HPDE6-E6E7 (cell line): ENCODE data around the gene LAMP1.
"Not testable (repeated sequence)": the region's sequence is repeated elsewhere in the genome, so short reads cannot be mapped to it uniquely, and the experiment has no call there.

Experiments used
- DNase-seq: peaks from one replicate; pipeline ENCODE4 v3.0.0; 2011; ENCODE audit warnings: missing footprints; ENCODE audit errors: extremely low spot score

LAMP1 gene

GRCh38 chr13:113297370-113298042 lies 467 bp downstream of the LAMP1 start:
- DNase-seq, result no peak

- DNase-seq, result peak; percentile 62
Observed at GRCh38 chr13:113298043-113298945, 1.3 kb downstream of the LAMP1 start.

GRCh38 chr13:113299951-113300350 lies 2.9 kb downstream of the LAMP1 start:
- no peak for DNase-seq

- DNase-seq, result no peak
Observed at GRCh38 chr13:113302986-113303385, 5.9 kb downstream of the LAMP1 start.

GRCh38 chr13:113304121-113304520 lies 7.1 kb downstream of the LAMP1 start:
- DNase-seq, result no peak

- DNase-seq, result peak; percentile 95
Observed at GRCh38 chr13:113305208-113305607, 8.2 kb downstream of the LAMP1 start.

GRCh38 chr13:113307491-113307890 lies 10.5 kb downstream of the LAMP1 start:
- DNase-seq, result no peak

GRCh38 chr13:113309473-113309872 lies 12.4 kb downstream of the LAMP1 start:
- no peak for DNase-seq

- not testable (repeated sequence) for DNase-seq
Observed at GRCh38 chr13:113314112-113314511, 17.1 kb downstream of the LAMP1 start.

GRCh38 chr13:113314895-113315470 lies 17.9 kb downstream of the LAMP1 start:
- DNase-seq, result not testable (repeated sequence)

GRCh38 chr13:113315992-113316391 lies 19.0 kb downstream of the LAMP1 start:
- no peak for DNase-seq

- DNase-seq, result no peak
Observed at GRCh38 chr13:113317031-113317430, 20.0 kb downstream of the LAMP1 start.

GRCh38 chr13:113318956-113319355 lies 21.9 kb downstream of the LAMP1 start:
- DNase-seq, result no peak

GRCh38 chr13:113319371-113319770 lies 22.3 kb downstream of the LAMP1 start:
- DNase-seq, result no peak

GRCh38 chr13:113320226-113320875 lies 23.3 kb downstream of the LAMP1 start:
- DNase-seq, result no peak

- no peak for DNase-seq
Observed at GRCh38 chr13:113321546-113321945, 24.5 kb downstream of the LAMP1 start.

GRCh38 chr13:113322043-113322461 lies 25.0 kb downstream of the LAMP1 start:
- no peak for DNase-seq

GRCh38 chr13:113322890-113323651 lies 26.0 kb downstream of the LAMP1 start:
- no peak for DNase-seq

- no peak for DNase-seq
Observed at GRCh38 chr13:113323869-113324268, 26.8 kb downstream of the LAMP1 start.

GRCh38 chr13:113324398-113324797 lies 27.4 kb downstream of the LAMP1 start:
- no peak for DNase-seq

GRCh38 chr13:113325779-113326178 lies 28.7 kb downstream of the LAMP1 start:
- no peak for DNase-seq
